A673 (cell line): ENCODE data around the gene ZNF219. TPM values are rescaled to one million over a fixed set of nuclear protein-coding genes. Genes with fewer than 3 reads are reported as not detected.

Experiments used
- BruUV-seq: library from RNA; stranded (reverse); fragments of 400-500 nt; replicated peaks from 2 replicates; lab custom pipeline; 2021; lab: Mats Ljungman, UMichigan
- CTCF ChIA-PET: fragments of 300-600 bp; sonication (Branson Sonifier 250); formaldehyde crosslinking; loops from one replicate; lab custom pipeline; 2022; ENCODE audit warnings: antibody characterized with exemption; lab: Charles Lee
- POLR2A ChIA-PET: fragments of 300-600 bp; sonication (Branson Sonifier 250); formaldehyde crosslinking; loops from one replicate; lab custom pipeline; 2022; ENCODE audit warnings: antibody characterized with exemption; ENCODE audit not compliant: low non-redundant PET; lab: Charles Lee
- DNase-seq: peaks from one replicate; pipeline ENCODE4 v3.0.0-alpha.2; 2015; ENCODE audit warnings: low spot score
- H3K27ac ChIP-seq: fragments of 200-600 bp; sonication (generic); 2 replicates; pipeline ENCODE4 v1.5.1; 2016; ENCODE audit warnings: mixed run types, low read depth, mild to moderate bottlenecking, mixed read lengths, antibody characterized with exemption, low read length; ENCODE audit not compliant: poor library complexity, severe bottlenecking
- H3K27me3 ChIP-seq: fragments of 200-600 bp; sonication (generic); replicated peaks from 2 replicates; pipeline ENCODE4 v1.6.1; 2017; ENCODE audit warnings: mixed run types, low read depth, mild to moderate bottlenecking, mixed read lengths, antibody characterized with exemption, low read length; ENCODE audit not compliant: insufficient read depth, poor library complexity
- H3K36me3 ChIP-seq: fragments of 200-600 bp; sonication (generic); 2 replicates; pipeline ENCODE4 v1.6.1; 2016; ENCODE audit warnings: mixed run types, mild to moderate bottlenecking, mixed read lengths, antibody characterized with exemption, low read length; ENCODE audit not compliant: insufficient read depth, poor library complexity, severe bottlenecking
- H3K4me1 ChIP-seq: fragments of 200-600 bp; sonication (generic); 2 replicates; pipeline ENCODE4 v1.6.1; 2017; ENCODE audit warnings: mixed run types, mild to moderate bottlenecking, mixed read lengths, antibody characterized with exemption, low read length; ENCODE audit not compliant: insufficient read depth, poor library complexity, severe bottlenecking
- H3K4me3 ChIP-seq: fragments of 200-600 bp; sonication (generic); 2 replicates; pipeline ENCODE4 v1.5.1; 2016; ENCODE audit warnings: low read depth, mixed run types, mild to moderate bottlenecking, mixed read lengths, low read length; ENCODE audit not compliant: poor library complexity, severe bottlenecking
- H3K9me3 ChIP-seq: fragments of 200-600 bp; sonication (generic); 2 replicates; pipeline ENCODE4 v1.6.1; 2016; ENCODE audit warnings: mixed run types, low read depth, mild to moderate bottlenecking, mixed read lengths, antibody characterized with exemption, low read length; ENCODE audit not compliant: poor library complexity, severe bottlenecking
- EZH2 ChIP-seq: fragments of 200-600 bp; sonication (generic); IDR thresholded peaks from 2 replicates; pipeline ENCODE4 v1.6.1; 2017; ENCODE audit warnings: borderline replicate concordance, low read depth, mild to moderate bottlenecking, mixed read lengths, antibody characterized with exemption, low read length; ENCODE audit not compliant: poor library complexity, severe bottlenecking
- intact Hi-C: fragments of 100-400 bp; cut with micrococcal nuclease; formaldehyde crosslinking; loops from one replicate; pipeline ENCODE4 v1.10.0; 2022; ENCODE audit not compliant: unreplicated experiment
- total RNA-seq: library from RNA; stranded (reverse); gene quantifications from 2 replicates; pipeline ENCODE4 v1.2.3, GENCODE V29; 2021
- TF ChIP-seq, protein P1 (sequence below): fragments of 300-800, 200-600 bp; sonication (generic); conservative IDR thresholded peaks from 2 replicates; pipeline ENCODE4 v1.5.1; 2017; ENCODE audit warnings: low read depth, mild to moderate bottlenecking, antibody characterized with exemption, low read length, moderate library complexity, mixed read lengths

ZNF219 gene
- total RNA-seq, 1 experiment from 2014 or later, result 84.6 TPM

DNA sequence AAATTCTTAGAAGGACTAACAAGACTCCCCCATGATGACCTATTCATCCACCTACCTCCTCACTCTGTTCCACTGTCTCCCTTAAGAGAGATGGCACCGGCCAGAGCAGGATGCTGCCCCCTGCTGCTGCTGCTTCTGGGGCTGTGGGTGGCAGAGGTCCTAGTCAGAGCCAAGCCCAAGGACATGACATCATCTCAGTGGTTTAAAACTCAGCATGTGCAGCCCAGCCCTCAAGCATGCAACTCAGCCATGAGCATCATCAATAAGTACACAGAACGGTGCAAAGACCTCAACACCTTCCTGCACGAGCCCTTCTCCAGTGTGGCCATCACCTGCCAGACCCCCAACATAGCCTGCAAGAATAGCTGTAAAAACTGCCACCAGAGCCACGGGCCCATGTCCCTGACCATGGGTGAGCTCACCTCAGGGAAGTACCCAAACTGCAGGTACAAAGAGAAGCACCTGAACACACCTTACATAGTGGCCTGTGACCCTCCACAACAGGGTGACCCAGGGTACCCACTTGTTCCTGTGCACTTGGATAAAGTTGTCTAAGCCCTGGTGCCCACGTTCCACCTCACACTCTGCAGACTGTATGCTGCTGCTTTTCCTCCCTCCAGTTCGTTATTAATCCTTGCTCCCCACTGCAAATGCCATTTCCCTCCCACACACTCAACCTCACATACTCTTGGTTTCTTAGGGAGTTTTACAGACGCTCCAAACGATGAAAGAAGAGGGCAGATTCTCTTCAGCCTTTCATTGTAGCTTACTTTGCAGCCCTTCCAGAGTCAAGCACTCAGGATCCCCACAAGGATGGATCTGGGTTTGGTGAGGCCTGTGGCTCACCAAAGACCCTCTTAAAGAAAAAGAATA lies 40.4 kb downstream of the ZNF219 start, which contains the start of gene RNASE8:
Gene RNASE8, plus strand, starts transcription at position 20 of the 873 bp plus-strand sequence. Its CDS starts 71 bp downstream, at position 91.
- Histone ChIP-seq H3K27me3 (no peaks in the 10 kb centered on the region), H3K9me3 (no peaks in the 10 kb centered on the region), H3K27ac (no peak within 1 kb of the TSS), H3K4me3 (no peak within 1 kb of the TSS), H3K4me1 (peaks cover under 1% of the 10 kb centered on the region), H3K36me3 (no peaks in the 10 kb centered on the region)
- ChIA-PET CTCF (no interaction called here), POLR2A (interaction anchor here (0.6 kb wide), 1 partner anchor 90 kb away, joined by 3 read pairs; no protein-coding TSS in a partner anchor)
- TF ChIP-seq EZH2, result no peak
- TF ChIP-seq, protein P1, sequence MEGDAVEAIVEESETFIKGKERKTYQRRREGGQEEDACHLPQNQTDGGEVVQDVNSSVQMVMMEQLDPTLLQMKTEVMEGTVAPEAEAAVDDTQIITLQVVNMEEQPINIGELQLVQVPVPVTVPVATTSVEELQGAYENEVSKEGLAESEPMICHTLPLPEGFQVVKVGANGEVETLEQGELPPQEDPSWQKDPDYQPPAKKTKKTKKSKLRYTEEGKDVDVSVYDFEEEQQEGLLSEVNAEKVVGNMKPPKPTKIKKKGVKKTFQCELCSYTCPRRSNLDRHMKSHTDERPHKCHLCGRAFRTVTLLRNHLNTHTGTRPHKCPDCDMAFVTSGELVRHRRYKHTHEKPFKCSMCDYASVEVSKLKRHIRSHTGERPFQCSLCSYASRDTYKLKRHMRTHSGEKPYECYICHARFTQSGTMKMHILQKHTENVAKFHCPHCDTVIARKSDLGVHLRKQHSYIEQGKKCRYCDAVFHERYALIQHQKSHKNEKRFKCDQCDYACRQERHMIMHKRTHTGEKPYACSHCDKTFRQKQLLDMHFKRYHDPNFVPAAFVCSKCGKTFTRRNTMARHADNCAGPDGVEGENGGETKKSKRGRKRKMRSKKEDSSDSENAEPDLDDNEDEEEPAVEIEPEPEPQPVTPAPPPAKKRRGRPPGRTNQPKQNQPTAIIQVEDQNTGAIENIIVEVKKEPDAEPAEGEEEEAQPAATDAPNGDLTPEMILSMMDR, result no peak
- intact Hi-C loops, result no loop called here
- BruUV-seq, result no TSS peak
- DNase-seq, result no peak

DNA sequence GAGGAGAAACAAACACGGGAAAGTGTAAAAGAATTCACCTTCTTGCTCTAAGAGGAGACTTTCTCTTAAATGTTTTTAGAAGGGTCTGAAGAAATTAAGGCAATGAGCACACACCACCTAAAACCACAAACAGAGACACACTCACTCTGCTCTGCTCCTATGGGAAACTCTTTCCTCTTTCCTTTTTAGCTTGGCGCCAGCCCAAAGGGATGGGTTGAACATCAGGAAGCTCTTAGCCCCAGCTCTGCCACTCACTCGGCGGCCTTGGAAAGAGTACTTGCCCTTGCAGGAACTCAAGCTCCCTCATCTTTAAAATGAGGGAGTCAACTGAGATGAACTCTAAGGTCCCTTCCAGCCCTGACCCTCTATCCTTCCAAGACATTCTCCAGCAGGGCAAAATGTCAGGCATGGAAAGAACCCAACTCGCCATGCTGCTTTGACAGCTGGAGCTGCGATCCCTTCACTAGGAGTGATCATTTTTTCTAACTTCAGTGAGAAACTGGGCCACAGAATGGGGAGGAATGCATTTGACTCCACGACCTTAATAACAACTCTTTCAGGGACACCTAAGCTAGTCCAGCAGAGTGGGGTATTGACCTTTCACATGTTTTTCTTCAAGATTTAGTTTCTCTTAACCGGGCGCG lies 41.8 kb downstream of the ZNF219 start:
- Histone ChIP-seq H3K36me3 (no peaks in the 10 kb centered on the region), H3K27ac (no peak overlapping the region), H3K27me3 (no peaks in the 10 kb centered on the region), H3K4me3 (no peak overlapping the region), H3K9me3 (no peaks in the 10 kb centered on the region), H3K4me1 (no peaks in the 10 kb centered on the region)
- no peak for TF ChIP-seq EZH2
- intact Hi-C loops, result no loop called here
- ChIA-PET CTCF (no interaction called here), POLR2A (no interaction called here)
- no peak for DNase-seq
- no TSS peak for BruUV-seq

GRCh38 chr14:21055432-21056117 lies 42.9 kb downstream of the ZNF219 start:
- Histone ChIP-seq H3K4me1 (no peaks in the 10 kb centered on the region), H3K27ac (no peak overlapping the region), H3K27me3 (no peaks in the 10 kb centered on the region), H3K36me3 (no peaks in the 10 kb centered on the region), H3K9me3 (no peaks in the 10 kb centered on the region), H3K4me3 (no peak overlapping the region)
- no TSS peak for BruUV-seq
- no peak for DNase-seq
- ChIA-PET POLR2A (no interaction called here), CTCF (no interaction called here)
- intact Hi-C loops, result no loop called here
- TF ChIP-seq, protein P1, result no peak
